Measurements from ENCODE around the gene COX5A. TPM values are rescaled to one million over a fixed set of nuclear protein-coding genes. Genes with fewer than 3 reads are reported as not detected.

Gene COX5A
- 1,000 to 10,000 TPM in 5 of 9 donors, 100 to 1,000 TPM in 4; 754 to 1,537 (median 1,120) TPM for total RNA-seq
- polyA plus RNA-seq, result 1,000 to 10,000 TPM; 1,480 to 2,918 TPM
- long read RNA-seq, donor 1, transcript COX5A-201 (5 exons, 1,268 nt), result major isoform, 986 of 1,103 reads
- long read RNA-seq, donor 1, transcript COX5A-204 (4 exons, 579 nt), result minor isoform, 5 of 1,103 reads
- long read RNA-seq, donor 1, partial matches to known transcripts, result 94 of 1,103 reads
- long read RNA-seq, donor 1, other reads (novel, unspliced or antisense), result 15 of 1,103 reads
- long read RNA-seq, donor 2, transcript COX5A-204 (4 exons, 579 nt), result minor isoform, 7 of 758 reads
- long read RNA-seq, donor 2, transcript COX5A-201 (5 exons, 1,268 nt), result major isoform, 724 of 758 reads
- long read RNA-seq, donor 2, partial matches to known transcripts, result 13 of 758 reads
- long read RNA-seq, donor 2, other reads (novel, unspliced or antisense), result 14 of 758 reads
- long read RNA-seq, donor 3, transcript COX5A-204 (4 exons, 579 nt), result minor isoform, 6 of 554 reads
- long read RNA-seq, donor 3, transcript COX5A-201 (5 exons, 1,268 nt), result major isoform, 503 of 554 reads
- long read RNA-seq, donor 3, partial matches to known transcripts, result 34 of 554 reads
- long read RNA-seq, donor 3, other reads (novel, unspliced or antisense), result 7 of 554 reads

DNA sequence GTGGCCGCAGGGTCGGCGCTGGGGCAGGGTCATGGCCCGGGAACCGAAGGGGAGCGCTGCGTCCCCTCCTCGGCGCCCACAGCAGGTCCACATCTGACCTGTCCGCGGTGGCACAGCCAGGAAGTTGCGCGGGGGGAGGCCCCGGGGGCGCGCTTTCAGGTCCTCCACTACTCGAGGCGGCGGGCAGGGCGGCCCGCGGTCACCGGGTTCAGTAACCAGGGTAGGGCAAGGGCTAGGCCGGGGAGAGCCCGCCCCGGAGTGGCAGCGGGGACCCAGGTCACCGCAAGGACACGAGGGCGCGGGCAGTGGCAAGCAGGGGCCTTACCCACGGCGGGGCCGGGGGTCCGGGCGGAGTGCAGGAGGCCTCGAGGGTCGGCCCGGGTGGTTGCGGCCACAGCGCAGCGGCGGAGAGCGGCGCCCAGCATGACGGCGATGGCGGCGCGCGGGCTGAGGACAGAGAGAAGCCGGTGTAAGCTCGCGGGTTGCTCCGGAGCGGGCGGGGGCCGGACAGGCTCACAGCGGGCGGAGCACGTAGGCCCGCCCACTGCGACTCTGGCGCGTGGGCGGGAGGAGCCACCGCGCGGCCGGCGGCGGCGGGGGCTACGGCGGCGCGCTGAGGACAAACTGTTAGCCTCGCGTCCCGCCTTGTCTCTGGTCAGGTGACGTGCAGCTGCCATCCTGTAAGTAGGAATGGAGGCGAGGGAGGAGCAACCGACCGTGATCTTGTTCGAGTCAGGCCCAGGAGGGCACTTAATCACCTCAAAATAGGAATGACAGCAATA, at the start of gene COX5A:
Gene COX5A, minus strand, starts transcription at position 484 of the 782 bp plus-strand sequence. Its CDS starts 59 bp downstream, at position 425.
- intact Hi-C loops (cut with DNase I), result loop anchor here in 3 of 10 donors (2.0 to 5.0 kb wide), 3 partner anchors 31 to 265 kb away; partner anchors contain the start of genes FAM219B (in 3 of the 3), C15orf39 (in 1 of the 3) and CSK (in 1 of the 3)
- WGBS, 4 donors, result 0 to 1% (median 0%) methylated on average over 21 to 85 of the region's 85 CpGs
- TF ChIP-seq CTCF (IDR thresholded peaks at IDR 0.05) (peak in 1 of 12 donors; percentile 5), POLR2A (IDR thresholded peaks at IDR 0.05) (peak in 1 of 2 donors; percentile 92)

GRCh38 chr15:74983725-74984231, 45.9 kb upstream of the COX5A start:
- intact Hi-C loops (cut with DNase I), result no loop called here

More for the DNA sequence above, at the start of gene COX5A:
- peak within 1 kb of the TSS; percentile 93 to 99 (median 99) for H3K27ac ChIP-seq
- H3K4me3 ChIP-seq, result peak within 1 kb of the TSS; percentile 67 to 100 (median 96)
- peak; percentile 95 to 97 (median 96) for DNase-seq
- ATAC-seq, result peak; percentile 92 to 99 (median 96)
- peaks cover 0 to 6% (median 0%) of the 10 kb centered on the region in 9 donors for H3K36me3 ChIP-seq
- no peaks in the 10 kb centered on the region for H3K9me3 ChIP-seq
- no peaks in the 10 kb centered on the region for H3K27me3 ChIP-seq
- H3K4me1 ChIP-seq, result peaks cover 0 to 45% (median 34%) of the 10 kb centered on the region in 12 donors

DNA sequence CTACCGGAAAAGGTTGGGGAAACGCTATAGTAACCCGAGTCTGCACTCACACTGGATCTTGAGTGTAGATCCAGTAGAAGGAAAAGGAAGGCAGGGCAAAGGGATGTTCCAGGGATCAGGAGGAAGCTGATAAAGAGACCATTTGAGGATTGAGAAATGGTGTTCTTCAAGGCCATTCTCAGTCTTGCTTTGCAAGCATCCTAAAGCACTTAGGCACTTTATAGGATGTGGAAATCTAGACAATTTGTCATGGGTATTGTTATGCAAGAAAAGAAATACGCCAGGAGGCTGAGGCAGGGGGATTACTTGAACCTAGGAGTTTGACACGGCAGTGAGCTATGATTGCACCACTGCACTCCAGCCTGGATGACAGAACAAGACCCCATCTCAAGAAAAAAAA, 44.3 kb upstream of the COX5A start:
- TF ChIP-seq CTCF (IDR thresholded peaks at IDR 0.05), result no peak
- TF ChIP-seq POLR2A (IDR thresholded peaks at IDR 0.05), result no peak
- Histone ChIP-seq H3K4me3 (no peak overlapping the region), H3K36me3 (no peaks in the 10 kb centered on the region), H3K4me1 (no peaks in the 10 kb centered on the region), H3K27ac (no peak overlapping the region), H3K27me3 (peaks cover 0 to 9% (median 0%) of the 10 kb centered on the region in 9 donors), H3K9me3 (no peaks in the 10 kb centered on the region)
- 63 to 74% (median 69%) methylated on average over 5 of the region's 5 CpGs for WGBS, 4 donors
- ATAC-seq (no peak), DNase-seq (no peak)
- intact Hi-C loops (cut with DNase I), result no loop called here

More at GRCh38 chr15:74983725-74984231, 45.9 kb upstream of the COX5A start:
- TF ChIP-seq CTCF (IDR thresholded peaks at IDR 0.05), result no peak
- TF ChIP-seq POLR2A (IDR thresholded peaks at IDR 0.05), result no peak
- peaks cover 0 to 9% (median 0%) of the 10 kb centered on the region in 9 donors for H3K27me3 ChIP-seq
- WGBS, 4 donors, result 37 to 46% (median 41%) methylated on average over 4 of the region's 4 CpGs
- H3K4me1 ChIP-seq, result no peaks in the 10 kb centered on the region
- no peak for DNase-seq
- no peaks in the 10 kb centered on the region for H3K9me3 ChIP-seq
- H3K4me3 ChIP-seq, result no peak overlapping the region
- H3K27ac ChIP-seq, result no peak overlapping the region
- no peaks in the 10 kb centered on the region for H3K36me3 ChIP-seq
- no peak for ATAC-seq
